22Rv1 (cell line): Measurements from ENCODE around the gene DUOXA2.
"Not testable (repeated sequence)": the region's sequence is repeated elsewhere in the genome, so short reads cannot be mapped to it uniquely, and the experiment has no call there.

Experiments
- H3K27ac ChIP-seq: fragments of 450-650 bp; 2 replicates; pipeline ENCODE4 v1.5.1; 2017
- CTCF ChIP-seq: fragments of 450-650 bp; IDR thresholded peaks from 2 replicates; pipeline ENCODE4 v1.5.1; 2017; ENCODE audit warnings: mild to moderate bottlenecking
- ZFX ChIP-seq: fragments of 450-650 bp; IDR thresholded peaks from 2 replicates; pipeline ENCODE4 v1.6.1; 2017; ENCODE audit warnings: antibody characterized with exemption, borderline replicate concordance

DUOXA2 gene

GRCh38 chr15:45101749-45102148 is 12.4 kb upstream of the DUOXA2 start:
- no peak overlapping the region for H3K27ac ChIP-seq
- no peak for TF ChIP-seq ZFX
- no peak for TF ChIP-seq CTCF

DNA sequence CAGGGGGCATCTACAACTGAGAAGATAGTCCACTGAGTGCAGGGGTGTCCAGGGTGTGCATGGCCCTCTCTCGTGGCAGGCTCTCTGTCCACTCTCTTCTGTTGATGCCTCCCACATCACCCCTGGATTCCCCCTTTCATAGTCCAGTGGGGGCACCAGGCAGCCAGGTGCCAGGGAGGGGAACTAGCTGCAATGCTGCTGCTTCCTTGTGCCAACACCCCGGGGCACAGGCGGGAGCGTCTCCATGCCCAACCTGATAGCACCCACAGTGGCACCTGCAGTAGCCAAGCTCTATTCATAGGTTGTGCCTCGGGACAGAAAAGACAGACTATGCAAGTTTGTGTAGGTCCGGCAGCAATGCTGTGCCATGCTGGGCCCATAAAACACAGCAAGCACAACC is 11.9 kb upstream of the DUOXA2 start:
- TF ChIP-seq ZFX, result no peak
- no peak for TF ChIP-seq CTCF

DNA sequence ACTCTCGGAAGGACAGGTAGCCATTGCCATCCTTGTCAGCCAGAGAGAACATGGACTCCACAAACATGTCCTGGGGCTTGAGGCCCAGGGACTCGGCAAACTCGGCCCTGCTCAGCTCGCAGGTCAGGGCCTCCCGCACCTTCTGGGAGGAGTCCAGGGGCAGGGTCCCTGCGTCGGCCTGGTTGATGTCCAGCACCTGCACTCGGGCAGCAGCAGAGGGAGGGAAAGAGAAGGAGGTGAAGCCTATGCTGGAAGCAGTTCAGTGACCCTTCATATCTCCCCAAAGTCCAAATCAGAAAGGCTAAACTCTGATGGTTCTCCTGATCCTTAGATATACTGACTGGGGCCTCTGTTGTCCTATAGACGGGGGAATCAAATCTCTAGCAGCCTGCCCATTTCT is 10.0 kb upstream of the DUOXA2 start:
- not testable (repeated sequence) for H3K27ac ChIP-seq

More for the DNA sequence above, 11.9 kb upstream of the DUOXA2 start:
- H3K27ac ChIP-seq, result no peak overlapping the region

DNA sequence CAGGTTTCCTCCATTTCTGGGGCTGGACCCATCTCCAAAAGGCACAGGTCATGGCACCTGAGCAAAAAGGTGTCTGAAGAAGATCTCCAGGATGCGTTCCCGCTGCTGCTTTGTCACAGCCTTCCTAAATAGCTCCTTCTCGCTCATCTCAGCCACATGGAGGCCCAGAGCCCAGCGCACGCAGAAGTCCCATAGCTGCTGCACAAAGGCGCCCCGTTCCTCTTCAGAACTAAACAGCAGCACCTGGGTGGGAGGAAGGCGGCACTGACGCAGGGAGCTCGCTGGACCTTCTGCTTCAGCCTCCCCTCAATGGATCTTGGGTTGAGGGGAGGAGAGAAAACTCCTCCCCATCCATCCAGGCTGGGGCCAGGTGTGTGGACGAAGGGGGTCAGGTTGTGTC is 8.5 kb upstream of the DUOXA2 start:
- TF ChIP-seq CTCF (no peak), ZFX (no peak)
- no peak overlapping the region for H3K27ac ChIP-seq

DNA sequence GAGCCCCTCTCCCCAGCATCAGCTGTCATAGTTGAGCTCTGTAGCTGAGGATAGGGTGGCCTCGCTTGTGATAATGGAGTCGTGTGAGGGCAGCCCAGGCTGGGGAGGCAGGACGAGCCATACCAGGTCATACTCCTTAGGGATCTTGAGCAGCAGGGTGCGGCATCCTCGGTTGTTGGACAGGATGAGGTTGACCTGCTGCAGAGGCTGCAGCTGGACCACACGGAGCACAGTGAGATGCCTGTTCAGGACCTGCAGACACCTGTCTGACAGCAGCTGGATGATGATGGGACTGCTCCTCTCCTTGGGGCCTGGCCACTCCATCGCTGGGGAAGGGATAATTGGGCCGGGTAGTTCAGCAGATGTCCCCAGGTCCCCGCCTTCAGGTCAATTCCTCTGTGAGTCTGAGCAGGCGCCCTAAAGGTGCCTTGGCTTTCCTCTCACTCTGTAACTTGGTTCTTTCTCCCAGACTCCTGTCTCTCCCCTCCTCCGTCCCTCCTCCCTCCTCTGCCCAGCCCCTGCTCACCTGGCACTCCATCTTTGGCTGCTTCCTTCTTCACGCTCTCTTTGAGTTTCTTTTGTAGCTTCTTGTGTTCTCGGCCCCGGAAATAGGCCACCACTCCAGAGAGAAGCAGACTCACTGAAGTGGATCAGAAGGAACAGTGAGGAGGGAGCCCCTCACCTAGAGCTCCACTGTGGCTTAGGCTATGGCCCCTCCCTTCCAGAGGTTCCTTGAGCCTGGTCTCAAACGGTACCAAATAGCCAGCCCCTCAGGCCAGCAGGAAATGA is 7.9 kb upstream of the DUOXA2 start:
- no peak overlapping the region for H3K27ac ChIP-seq
- no peak for TF ChIP-seq ZFX
- TF ChIP-seq CTCF, result no peak

GRCh38 chr15:45107941-45108630 is 6.0 kb upstream of the DUOXA2 start:
- TF ChIP-seq ZFX (no peak), CTCF (no peak)
- H3K27ac ChIP-seq, result no peak overlapping the region

GRCh38 chr15:45110256-45110820 is 3.8 kb upstream of the DUOXA2 start:
- TF ChIP-seq ZFX (no peak), CTCF (peak; percentile 23)
- H3K27ac ChIP-seq, result no peak overlapping the region
